Measurements from ENCODE around the gene IER2.

DNA sequence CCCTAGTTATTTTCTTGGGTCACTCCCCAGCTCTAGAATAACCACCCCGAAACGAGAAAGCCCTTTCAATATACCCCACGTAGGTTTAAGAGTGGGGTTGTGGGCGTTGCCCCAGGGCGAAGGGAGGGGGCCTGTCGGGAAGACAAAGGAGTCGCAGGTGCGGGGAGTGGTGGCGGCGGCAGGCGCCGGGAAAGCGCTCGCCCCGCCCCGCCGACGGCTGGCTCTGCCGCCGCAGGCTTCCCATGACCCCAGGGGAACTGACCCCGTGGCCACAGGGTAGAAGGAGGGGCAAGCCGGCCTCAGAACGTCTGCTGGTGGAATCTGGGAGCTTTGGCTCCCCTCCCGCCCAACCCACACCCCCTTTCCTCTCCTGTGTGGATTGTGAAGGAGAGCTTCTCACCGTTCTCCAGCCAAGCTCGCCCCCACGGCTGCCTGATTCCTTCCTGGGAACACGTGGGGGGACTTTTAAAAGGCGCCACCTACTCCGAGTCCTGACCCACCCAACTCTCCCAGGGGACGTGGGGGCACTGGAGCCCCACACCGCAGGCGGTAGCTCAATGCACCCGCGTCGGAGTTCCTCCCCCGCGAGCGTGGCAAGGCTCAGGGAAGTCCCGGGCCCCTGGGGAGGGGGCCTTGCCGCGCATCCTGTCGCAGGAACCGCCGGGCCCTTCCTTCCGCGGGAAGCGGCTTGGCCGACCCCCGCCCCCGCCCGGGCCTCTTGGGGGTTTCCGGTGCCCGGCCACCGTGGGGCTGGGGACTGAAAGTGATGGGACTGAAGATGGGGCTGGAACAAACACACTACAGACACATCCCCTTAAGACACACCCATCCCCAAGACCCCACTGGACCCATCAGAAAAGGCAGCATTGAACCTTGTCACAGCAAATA, 5.5 kb downstream of the IER2 start:
- TF ChIP-seq, protein P1, sequence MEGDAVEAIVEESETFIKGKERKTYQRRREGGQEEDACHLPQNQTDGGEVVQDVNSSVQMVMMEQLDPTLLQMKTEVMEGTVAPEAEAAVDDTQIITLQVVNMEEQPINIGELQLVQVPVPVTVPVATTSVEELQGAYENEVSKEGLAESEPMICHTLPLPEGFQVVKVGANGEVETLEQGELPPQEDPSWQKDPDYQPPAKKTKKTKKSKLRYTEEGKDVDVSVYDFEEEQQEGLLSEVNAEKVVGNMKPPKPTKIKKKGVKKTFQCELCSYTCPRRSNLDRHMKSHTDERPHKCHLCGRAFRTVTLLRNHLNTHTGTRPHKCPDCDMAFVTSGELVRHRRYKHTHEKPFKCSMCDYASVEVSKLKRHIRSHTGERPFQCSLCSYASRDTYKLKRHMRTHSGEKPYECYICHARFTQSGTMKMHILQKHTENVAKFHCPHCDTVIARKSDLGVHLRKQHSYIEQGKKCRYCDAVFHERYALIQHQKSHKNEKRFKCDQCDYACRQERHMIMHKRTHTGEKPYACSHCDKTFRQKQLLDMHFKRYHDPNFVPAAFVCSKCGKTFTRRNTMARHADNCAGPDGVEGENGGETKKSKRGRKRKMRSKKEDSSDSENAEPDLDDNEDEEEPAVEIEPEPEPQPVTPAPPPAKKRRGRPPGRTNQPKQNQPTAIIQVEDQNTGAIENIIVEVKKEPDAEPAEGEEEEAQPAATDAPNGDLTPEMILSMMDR (IDR thresholded peaks at IDR 0.05; ENCODE audit: low read depth, low read length), result no peak
- TF ChIP-seq POLR2A (IDR thresholded peaks at IDR 0.05; ENCODE audit: extremely low read depth, insufficient read length) (peak; percentile 33), MAX (IDR thresholded peaks at IDR 0.05; ENCODE audit: low read depth, low read length) (peak; percentile 42; the same call in 1 of the 2 replicates), MYC (IDR thresholded peaks at IDR 0.05; ENCODE audit: low read depth, low read length) (peak; percentile 72; the same call in 1 of the 2 replicates)

Data from NB4 (cell line).